Calu3 (cell line): Measurements from ENCODE around the gene FAM163A. TPM values are rescaled to one million over a fixed set of nuclear protein-coding genes. Genes with fewer than 3 reads are reported as not detected.

ENCODE experiments used
- BruUV-seq: library from RNA; stranded (reverse); fragments of 400-500 nt; replicated peaks from 2 replicates; lab custom pipeline; 2021; lab: Mats Ljungman, UMichigan
- CTCF ChIA-PET: fragments of 300-600 bp; sonication (Branson Sonifier 250); formaldehyde crosslinking; loops from one replicate; lab custom pipeline; 2022; ENCODE audit warnings: antibody characterized with exemption; lab: Charles Lee
- DNase-seq: peaks from one replicate; pipeline ENCODE4 v3.0.0; 2022
- H3K27ac Mint-ChIP-seq: one replicate; pipeline ENCODE4 v1.8.0; 2022; ENCODE audit warnings: mixed read lengths; ENCODE audit not compliant: unreplicated experiment
- H3K27me3 Mint-ChIP-seq: one replicate; pipeline ENCODE4 v1.8.0; 2022; ENCODE audit warnings: mixed read lengths; ENCODE audit not compliant: unreplicated experiment
- H3K36me3 Mint-ChIP-seq: one replicate; pipeline ENCODE4 v1.8.0; 2022; ENCODE audit warnings: mild to moderate bottlenecking, moderate library complexity, mixed read lengths; ENCODE audit not compliant: insufficient read depth, unreplicated experiment
- H3K4me1 Mint-ChIP-seq: one replicate; pipeline ENCODE4 v1.8.0; 2022; ENCODE audit warnings: mild to moderate bottlenecking, low read depth, mixed read lengths; ENCODE audit not compliant: unreplicated experiment
- H3K4me3 Mint-ChIP-seq: one replicate; pipeline ENCODE4 v1.8.0; 2022; ENCODE audit warnings: mild to moderate bottlenecking, low read depth, moderate library complexity, mixed read lengths; ENCODE audit not compliant: unreplicated experiment
- H3K9me3 Mint-ChIP-seq: one replicate; pipeline ENCODE4 v1.8.0; 2022; ENCODE audit warnings: low read depth, mixed read lengths; ENCODE audit not compliant: unreplicated experiment
- CTCF ChIP-seq: fragments of 200-600 bp; IDR thresholded peaks from one replicate; pipeline ENCODE4 v1.8.0; 2022; ENCODE audit warnings: antibody characterized with exemption; ENCODE audit not compliant: unreplicated experiment
- intact Hi-C: fragments of 100-400 bp; cut with micrococcal nuclease; formaldehyde crosslinking; loops from one replicate; pipeline ENCODE4 v1.10.0; 2022; ENCODE audit not compliant: unreplicated experiment
- total RNA-seq: library from RNA; stranded (reverse); gene quantifications from 2 replicates; pipeline ENCODE4 v1.2.3, GENCODE V29; 2022

FAM163A gene
- total RNA-seq, 1 experiment from 2014 or later = not detected

- H3K4me1 Mint-ChIP-seq = peaks cover 24% of the 10 kb centered on the region
- TF ChIP-seq CTCF = no peak
- H3K27ac Mint-ChIP-seq = no peak overlapping the region
- intact Hi-C loops = no loop called here
- H3K27me3 Mint-ChIP-seq = peaks cover 75% of the 10 kb centered on the region
- peaks cover 8% of the 10 kb centered on the region for H3K36me3 Mint-ChIP-seq
- no peak overlapping the region for H3K4me3 Mint-ChIP-seq
- BruUV-seq = no TSS peak
- DNase-seq = no peak
- CTCF ChIA-PET = interaction anchor here (0.6 to 3.7 kb wide), 25 partner anchors 8 to 559 kb away, joined by 3 to 180 read pairs (median 5); no protein-coding TSS in a partner anchor
- H3K9me3 Mint-ChIP-seq = no peaks in the 10 kb centered on the region
Observed at GRCh38 chr1:179810367-179810715, 67.2 kb downstream of the FAM163A start.

- Mint-ChIP-seq H3K4me1 (peaks cover 25% of the 10 kb centered on the region), H3K4me3 (no peak overlapping the region), H3K27me3 (peaks cover 84% of the 10 kb centered on the region), H3K36me3 (peaks cover 8% of the 10 kb centered on the region), H3K9me3 (no peaks in the 10 kb centered on the region), H3K27ac (no peak overlapping the region)
- DNase-seq = no peak
- no TSS peak for BruUV-seq
- intact Hi-C loops = no loop called here
- CTCF ChIA-PET = interaction anchor here (0.6 to 1.8 kb wide), 3 partner anchors 9 to 20 kb away, joined by 3 to 8 read pairs (median 4); no protein-coding TSS in a partner anchor
- no peak for TF ChIP-seq CTCF
Observed at GRCh38 chr1:179812501-179813292, 69.6 kb downstream of the FAM163A start.

- BruUV-seq = no TSS peak
- Mint-ChIP-seq H3K4me3 (peak overlapping the region; percentile 87), H3K36me3 (peaks cover 8% of the 10 kb centered on the region), H3K27ac (no peak overlapping the region), H3K9me3 (no peaks in the 10 kb centered on the region), H3K4me1 (peaks cover 25% of the 10 kb centered on the region), H3K27me3 (peaks cover 96% of the 10 kb centered on the region)
- TF ChIP-seq CTCF = no peak
- intact Hi-C loops = loop anchor here (1.0 kb wide), 1 partner anchor 108 kb away; no protein-coding TSS in a partner anchor
- CTCF ChIA-PET = interaction anchor here (0.7 to 2.4 kb wide), 20 partner anchors 8 to 562 kb away, joined by 3 to 96 read pairs (median 4); partner anchors contain the start of gene CEP350
- DNase-seq = no peak
Observed at GRCh38 chr1:179813626-179814545, 70.8 kb downstream of the FAM163A start.

GRCh38 chr1:179814546-179814838 is 71.4 kb downstream of the FAM163A start:
- no peaks in the 10 kb centered on the region for H3K9me3 Mint-ChIP-seq
- H3K27me3 Mint-ChIP-seq = peaks cover 99% of the 10 kb centered on the region
- CTCF ChIA-PET = interaction anchor here (0.7 to 2.4 kb wide), 24 partner anchors 9 to 563 kb away, joined by 3 to 96 read pairs (median 4); partner anchors contain the start of gene CEP350
- H3K4me3 Mint-ChIP-seq = peak overlapping the region; percentile 87
- peaks cover 8% of the 10 kb centered on the region for H3K36me3 Mint-ChIP-seq
- BruUV-seq = no TSS peak
- no peak for DNase-seq
- no peak for TF ChIP-seq CTCF
- peak overlapping the region; percentile 76 for H3K27ac Mint-ChIP-seq
- intact Hi-C loops = loop anchor here (1.0 kb wide), 1 partner anchor 108 kb away; no protein-coding TSS in a partner anchor
- peaks cover 25% of the 10 kb centered on the region for H3K4me1 Mint-ChIP-seq
